IMR-90 (cell line): ENCODE data around the gene ASB7.

ENCODE experiments used
- CHD1 ChIP-seq: IDR thresholded peaks from 2 replicates; pipeline ENCODE4 v1.6.1; 2012; ENCODE audit warnings: low read depth, low read length, improper control_type of control experiment
- CTCF ChIP-seq: conservative IDR thresholded peaks from 2 replicates; pipeline ENCODE4 v1.5.1; 2012; ENCODE audit warnings: mild to moderate bottlenecking, low read depth, low read length, improper control_type of control experiment
- FOS ChIP-seq: fragments of 150-350 bp; IDR thresholded peaks from 2 replicates; pipeline ENCODE4 v1.6.1; 2016; ENCODE audit warnings: low read depth, low read length
- MAFK ChIP-seq: IDR thresholded peaks from 2 replicates; pipeline ENCODE4 v1.6.1; 2012; ENCODE audit warnings: low read depth, low read length, improper control_type of control experiment
- POLR2A ChIP-seq: IDR thresholded peaks from 2 replicates; pipeline ENCODE4 v1.6.1; 2012; ENCODE audit warnings: mild to moderate bottlenecking, low read depth, low read length
- RAD21 ChIP-seq: IDR thresholded peaks from 2 replicates; pipeline ENCODE4 v1.6.1; 2012; ENCODE audit warnings: low read length, improper control_type of control experiment

GRCh38 chr15:100663915-100664281 lies 61.5 kb downstream of the ASB7 start:
- TF ChIP-seq CTCF (no peak), FOS (no peak), CHD1 (no peak), POLR2A (no peak), MAFK (no peak), RAD21 (no peak)
